Fibroblast of skin of scalp (primary cell): Measurements from ENCODE around the gene RHO. TPM values are rescaled to one million over a fixed set of nuclear protein-coding genes. Genes with fewer than 3 reads are reported as not detected.
"Not testable (repeated sequence)": the region's sequence is repeated elsewhere in the genome, so short reads cannot be mapped to it uniquely, and the experiment has no call there.

Source experiments
- DNase-seq: peaks from one replicate; pipeline ENCODE4 v3.0.0-alpha.2; 2013
- polyA plus RNA-seq, 2 experiments: library from polyadenylated mRNA; unstranded; fragments of 120-200 nt; gene quantifications; one replicate each; pipeline ENCODE4 v1.2.1, GENCODE V29; 2013; ENCODE audit not compliant: insufficient read length in 2 of 2

Gene RHO
- polyA plus RNA-seq (2013, experiment 1 of 2; ENCODE audit: insufficient read length): not detected
- not detected for polyA plus RNA-seq (2013, experiment 2 of 2; ENCODE audit: insufficient read length)

DNA sequence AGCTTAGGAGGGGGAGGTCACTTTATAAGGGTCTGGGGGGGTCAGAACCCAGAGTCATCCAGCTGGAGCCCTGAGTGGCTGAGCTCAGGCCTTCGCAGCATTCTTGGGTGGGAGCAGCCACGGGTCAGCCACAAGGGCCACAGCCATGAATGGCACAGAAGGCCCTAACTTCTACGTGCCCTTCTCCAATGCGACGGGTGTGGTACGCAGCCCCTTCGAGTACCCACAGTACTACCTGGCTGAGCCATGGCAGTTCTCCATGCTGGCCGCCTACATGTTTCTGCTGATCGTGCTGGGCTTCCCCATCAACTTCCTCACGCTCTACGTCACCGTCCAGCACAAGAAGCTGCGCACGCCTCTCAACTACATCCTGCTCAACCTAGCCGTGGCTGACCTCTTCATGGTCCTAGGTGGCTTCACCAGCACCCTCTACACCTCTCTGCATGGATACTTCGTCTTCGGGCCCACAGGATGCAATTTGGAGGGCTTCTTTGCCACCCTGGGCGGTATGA is at the start of gene RHO:
Gene RHO, plus strand, starts transcription at position 51 of the 512 bp plus-strand sequence. Its CDS starts 95 bp downstream, at position 146.
- DNase-seq: no peak

DNA sequence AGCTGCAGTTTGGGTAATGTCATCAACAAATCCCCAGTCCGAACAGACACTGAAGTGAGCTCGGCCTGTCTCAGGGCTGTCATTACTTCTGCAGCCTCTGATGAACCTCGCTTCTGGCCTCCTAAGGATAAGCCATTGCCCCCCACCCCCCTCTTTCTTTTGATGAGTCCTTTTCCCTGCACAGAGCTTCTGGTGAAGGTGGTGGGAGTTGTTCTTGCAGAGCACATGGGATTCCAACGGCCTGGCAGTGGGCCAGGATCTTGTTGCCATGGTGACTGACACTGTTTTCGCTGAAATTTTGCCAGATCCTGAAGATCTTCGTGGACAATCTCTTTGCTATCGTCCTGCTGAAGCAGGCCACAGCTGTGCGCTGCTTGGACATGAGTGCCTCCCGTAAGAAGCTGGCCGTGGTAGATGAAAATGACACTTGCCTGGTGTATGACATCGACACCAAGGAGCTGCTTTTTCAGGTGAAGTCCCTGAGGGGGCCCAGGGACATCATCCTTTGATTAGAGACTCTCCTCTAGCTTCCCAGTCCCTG is 47.1 kb upstream of the RHO start:
- not testable (repeated sequence) for DNase-seq

DNA sequence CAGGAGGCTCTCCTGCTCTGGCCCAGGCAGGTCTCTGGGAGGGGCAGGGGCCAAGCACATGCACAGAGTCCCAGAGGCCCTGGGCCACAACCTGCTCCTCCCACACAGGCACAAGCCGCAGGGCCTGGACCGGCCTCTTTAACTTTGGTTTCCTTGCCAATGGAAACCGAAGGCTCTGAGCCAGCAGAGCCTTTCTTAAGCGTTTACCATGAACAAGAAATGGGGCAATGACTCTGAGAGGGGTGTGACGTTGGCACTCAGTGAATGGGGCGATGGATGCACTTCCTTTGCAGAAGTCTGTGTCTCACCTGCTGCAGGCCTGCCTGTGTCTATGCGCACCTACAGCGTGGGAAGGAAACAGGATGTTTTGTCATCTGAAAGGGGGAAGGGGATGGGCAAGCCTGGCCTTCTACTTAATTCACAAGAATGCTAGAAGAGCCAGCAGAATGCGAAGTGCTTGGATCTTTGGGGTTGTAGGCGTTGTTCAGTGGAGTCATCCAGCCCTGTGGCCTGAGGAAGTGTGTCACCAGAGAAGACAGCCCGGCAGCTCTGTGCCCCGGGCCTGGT is 46.6 kb upstream of the RHO start:
- DNase-seq: no peak

DNA sequence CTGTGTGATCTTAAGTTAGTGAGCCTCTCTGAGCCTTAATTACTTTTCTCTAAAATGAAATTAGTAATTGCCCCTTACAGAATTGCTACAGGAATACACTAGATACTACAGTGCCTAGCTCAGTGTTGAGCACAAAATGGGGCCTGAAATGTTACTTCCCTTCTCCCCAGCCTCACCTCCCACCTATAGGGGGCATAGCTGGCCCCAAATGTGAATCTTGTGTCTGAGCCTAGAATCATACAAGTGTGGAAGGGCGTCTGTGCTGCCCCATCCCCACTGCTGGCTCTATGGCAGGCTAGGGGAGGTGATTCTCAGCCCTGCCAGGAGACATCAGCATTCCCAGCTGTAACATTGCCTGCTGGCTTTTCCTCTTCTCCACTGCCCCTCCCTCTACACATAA is 45.7 kb upstream of the RHO start:
- DNase-seq: peak; percentile 9

DNA sequence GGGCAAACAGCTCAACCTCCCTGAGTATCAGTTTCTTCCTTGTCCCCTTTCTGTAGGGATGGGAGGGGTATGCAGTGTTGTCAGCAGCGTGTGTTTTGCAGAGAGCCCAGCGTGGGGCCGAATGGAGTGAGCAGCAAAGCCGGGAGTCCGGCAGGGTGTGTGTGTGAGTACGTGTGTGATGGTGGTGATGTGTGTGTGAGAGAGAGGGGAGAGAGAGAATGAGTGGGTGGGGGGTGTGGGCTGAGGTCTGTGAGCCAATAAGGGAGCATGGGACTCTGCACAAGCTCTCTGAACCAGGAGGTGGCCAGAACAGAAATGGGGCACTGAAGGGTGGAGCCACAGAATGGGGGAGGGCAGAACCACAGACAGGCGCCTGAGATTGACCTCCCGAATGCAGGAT is 44.6 kb upstream of the RHO start:
- DNase-seq: no peak

DNA sequence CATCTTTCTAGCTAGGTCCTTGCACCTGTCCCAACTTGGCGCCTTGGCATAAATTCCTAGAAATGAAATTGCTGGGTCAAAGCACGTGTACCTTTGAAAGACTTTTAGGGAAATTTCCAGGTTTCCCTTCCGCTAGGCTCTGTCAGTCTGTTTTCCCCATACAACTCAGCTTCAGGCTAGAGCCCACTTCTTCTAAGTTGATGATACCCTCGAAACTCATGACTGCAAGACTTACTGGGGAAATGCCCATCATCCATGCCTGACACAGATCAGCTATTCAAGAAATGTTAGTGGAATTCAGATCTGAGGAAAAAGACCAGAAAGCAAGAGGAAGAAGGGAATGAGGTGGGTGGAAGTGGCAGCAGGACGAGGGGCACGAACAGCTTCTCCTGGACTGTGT is 43.3 kb upstream of the RHO start:
- not testable (repeated sequence) for DNase-seq

DNA sequence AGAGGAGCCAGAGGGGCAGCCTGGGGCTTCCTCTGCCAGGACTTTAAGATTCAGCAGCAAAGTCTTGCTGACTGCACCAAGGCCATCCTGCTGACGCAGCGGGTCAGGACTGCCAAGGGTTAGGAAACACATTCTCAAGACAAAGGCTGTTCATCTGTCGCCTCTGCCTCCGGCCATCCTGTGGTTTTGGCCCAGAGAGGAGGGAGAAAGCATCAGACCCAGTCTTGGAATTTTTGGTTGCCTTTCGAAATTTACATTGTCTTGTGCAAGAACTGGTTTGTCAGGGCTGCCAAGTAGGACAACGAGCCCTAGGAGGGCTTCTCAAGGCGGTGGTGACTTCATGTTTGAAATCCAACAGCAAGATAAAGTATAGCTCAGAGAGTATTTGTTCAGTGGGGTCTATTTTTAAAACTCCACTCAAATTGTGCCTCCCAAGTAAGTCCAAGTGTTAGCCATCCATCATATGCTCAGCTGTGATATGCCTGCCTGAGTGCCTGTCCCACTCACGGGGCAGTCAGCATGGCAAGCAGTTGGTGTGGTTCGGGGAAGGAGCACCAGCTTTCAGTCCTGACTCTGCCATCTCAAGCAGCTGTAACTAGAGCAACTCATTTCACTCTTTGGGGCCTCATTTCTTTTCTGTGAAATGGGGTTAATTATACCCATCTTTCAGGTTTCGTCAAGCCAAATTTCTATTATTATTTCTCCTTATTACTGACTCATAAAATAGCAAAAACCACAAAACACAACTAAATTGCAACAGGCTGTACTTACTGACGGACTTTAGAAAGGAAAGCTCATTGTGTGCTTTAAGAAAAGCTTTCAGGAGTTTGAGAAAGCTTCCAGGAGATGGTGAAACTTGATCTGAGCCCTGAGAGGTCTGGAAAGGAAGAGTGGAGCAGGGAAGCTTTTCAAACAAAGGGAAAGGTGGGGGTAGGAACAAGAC is 42.4 kb upstream of the RHO start:
- DNase-seq: peak; percentile 92

DNA sequence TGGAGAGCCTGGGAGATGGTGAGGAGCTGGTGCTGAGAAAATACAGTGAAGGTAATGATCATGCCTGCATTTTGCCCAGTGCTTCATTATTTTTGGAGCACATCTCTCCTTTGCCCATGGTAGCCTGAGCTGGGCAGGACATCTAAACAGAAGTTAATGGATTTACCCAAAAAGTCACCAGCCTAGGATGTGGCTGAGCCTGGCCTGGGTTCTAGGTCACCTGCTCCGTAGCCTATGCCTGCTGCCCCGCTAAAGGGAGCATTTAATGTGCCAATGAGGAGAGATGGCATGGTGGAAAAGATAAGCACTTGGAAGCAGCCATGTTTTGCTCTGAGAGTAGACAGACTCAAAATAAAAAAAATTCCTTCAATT is 41.8 kb upstream of the RHO start:
- DNase-seq: no peak

DNA sequence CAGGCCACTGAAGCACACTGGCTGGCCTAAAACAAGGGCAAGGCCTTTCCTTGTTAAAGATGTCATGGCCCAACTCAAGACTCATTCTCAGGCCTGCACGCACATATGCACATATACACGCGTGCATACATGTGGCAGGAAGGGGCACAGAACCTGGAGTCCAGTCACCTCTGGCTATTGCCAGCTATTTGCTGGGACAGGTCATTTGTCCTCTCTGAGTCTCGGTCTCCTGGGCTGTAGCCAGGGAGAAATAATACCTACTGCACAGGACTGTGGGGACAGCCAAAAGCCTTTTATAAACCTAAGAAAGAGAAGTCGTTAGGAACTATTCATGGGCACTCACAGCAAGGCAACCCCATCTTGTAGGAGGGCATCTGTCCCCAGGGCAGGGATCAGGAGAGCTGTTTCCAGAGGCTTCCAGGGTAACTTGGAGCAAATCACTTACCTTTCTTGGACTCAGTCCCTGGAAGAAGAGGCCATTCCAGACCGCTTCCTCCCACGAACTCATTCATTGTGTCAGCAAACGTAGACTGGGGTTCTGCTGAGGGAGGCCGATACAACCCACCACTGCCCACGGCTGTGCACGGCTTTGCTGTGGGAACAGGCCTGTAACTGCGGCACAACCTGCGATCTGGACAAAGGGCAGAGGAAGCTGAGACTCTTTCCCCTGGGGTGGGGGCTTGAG is 41.1 kb upstream of the RHO start:
- no peak for DNase-seq

DNA sequence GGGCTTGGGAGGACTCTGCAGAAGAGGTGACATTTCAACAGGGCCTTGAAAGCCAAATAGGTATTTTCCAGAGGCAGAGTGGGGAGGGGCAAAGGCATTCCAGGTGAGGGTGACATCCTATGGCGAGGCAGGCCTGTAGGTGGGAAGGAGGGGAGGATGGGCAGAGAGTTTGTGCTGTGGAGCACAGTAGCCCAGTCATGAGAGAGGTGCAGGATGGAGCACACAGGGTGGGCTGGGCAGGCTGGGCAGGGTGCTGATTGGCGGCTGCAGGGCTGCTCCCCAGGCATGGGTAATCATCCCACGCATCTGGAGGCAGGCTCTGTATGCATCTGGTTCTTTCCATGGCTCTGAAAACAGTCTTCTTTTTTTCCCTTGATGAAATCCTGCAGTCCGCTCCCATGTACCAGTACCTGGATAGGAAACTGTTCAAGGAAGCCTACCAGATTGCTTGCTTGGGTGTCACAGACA is 40.5 kb upstream of the RHO start:
- not testable (repeated sequence) for DNase-seq

DNA sequence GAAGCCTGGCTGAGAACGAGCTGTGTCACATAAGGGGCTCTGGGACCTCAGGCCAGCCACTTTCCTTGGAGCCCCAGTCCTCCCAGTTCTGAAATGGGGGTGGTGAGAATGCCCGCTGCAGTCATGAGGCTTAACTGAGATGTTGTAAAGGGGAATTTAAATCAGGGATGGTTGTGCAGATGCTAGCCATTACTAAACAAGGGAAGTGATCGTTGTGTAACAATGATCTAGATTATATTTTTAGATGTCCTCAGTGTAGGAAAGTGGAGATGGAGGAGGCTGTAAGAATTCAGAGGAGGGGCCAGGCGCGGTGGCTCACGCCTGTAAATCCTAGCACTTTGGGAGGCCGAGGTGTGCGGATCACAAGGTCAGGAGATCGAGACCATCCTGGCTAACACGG is 39.2 kb upstream of the RHO start:
- not testable (repeated sequence) for DNase-seq

DNA sequence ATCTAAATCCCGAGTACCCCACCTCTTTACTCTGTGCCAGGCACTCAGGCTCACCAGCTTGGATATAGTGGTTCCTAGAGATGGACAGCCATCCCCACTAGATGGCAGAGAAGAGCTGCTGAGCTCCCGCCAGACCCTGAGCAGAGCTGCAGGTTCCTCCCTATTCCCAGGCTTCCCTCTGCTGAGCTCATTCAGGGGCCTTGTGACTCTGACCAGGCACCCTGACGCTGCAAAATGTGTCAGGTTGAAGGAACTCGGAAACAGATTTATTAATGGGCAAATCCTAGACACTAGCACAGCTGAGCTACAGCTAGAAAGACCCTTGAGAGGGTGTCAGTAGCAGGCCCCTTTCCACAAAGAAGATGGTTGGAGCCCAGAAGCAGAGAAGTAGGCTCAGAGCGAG is 38.2 kb upstream of the RHO start:
- DNase-seq: peak; percentile 89

DNA sequence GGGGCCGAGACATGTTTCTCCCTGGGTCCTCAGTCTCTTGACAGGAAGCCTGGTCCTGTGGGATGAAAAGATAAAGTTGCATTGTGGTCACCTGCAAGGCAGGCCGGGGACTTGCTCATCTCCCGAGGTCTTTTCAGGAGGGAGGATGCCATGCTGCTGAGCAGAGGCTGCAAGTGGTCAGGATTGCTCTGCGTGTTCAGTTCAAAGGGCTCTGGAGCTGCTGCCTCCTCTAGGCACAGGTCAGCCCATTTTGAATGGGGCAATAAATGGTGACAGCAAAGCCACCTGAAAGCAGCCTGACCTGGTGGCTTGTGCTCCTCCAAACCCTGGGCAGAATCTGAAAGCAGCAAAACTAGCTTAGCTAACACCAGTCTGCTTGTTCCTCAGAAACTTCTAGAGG is 37.4 kb upstream of the RHO start:
- not testable (repeated sequence) for DNase-seq

DNA sequence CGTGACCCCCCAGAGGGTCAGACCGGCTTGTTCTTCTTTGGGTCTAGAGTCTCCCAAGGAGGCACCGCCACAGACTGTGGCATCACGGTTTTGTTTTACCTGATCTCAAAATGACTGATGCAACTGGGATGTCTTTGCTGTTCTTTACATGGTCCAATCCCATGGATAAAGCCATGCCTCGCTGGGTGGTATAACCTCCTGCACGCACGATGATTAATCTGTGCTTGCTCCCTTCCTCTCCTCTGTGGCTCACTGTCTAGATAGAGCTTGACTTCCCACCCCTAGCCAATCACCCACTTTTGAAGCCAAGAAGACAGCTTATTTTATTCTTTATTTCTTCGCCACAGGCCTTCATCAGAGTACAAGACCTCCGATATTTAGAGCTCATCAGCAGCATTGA is 36.6 kb upstream of the RHO start:
- DNase-seq: no peak

DNA sequence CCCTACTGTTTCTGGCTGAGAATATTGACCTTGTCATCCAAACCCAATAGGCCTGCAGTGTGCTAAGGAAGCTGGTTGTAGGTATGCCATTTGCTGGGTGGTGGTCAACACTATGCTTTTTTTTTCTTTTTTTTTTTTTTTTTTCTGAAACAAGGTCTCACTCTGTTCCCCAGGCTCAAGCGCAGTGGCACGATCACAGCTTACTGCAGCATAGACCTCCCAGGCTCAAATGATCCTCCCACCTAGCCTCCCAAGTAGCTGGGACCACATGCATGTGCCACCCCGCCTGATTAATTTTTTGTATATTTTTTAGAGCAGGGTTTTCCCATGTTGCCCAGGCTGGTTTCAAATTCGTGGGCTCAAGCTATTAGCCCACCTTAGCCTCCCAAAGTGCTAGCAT is 35.7 kb upstream of the RHO start:
- no peak for DNase-seq

DNA sequence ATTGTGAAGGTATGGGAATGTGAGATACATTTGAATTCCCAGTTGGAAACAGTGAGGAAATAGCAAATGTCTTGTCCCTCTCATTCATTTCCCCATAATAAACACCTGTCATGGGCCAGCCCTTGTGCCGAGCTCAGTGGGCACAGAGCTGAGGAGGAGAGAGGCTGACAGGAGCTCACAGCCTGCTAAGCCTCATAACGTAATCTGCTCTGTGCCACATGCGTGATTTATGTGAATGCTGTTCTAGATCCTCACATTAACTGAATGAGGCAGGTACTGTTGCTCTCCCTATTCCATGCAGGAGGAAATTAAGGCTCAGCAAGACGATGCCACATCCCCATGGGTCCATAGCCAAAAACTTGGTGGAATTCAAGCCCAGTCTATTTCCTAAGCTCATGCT is 35.2 kb upstream of the RHO start:
- DNase-seq: no peak

DNA sequence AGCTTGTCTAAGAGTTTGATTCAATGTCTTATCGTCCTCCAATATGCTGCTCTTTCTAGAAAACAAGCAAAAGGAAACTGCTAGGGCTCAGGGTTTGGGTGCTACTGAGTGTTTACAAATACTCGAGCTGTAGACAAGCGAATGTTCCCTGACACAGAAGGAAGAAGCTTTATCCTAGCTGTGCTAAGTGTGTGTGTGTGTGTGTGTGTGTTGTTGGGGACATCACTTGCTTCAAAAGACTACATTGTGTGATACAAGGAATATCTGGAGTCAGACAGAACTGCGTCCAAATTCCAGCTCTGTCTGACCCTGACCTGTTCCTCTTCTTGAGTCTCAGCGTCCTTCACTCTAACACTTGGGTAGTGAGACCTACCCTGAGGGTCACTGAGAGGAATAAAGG is 33.9 kb upstream of the RHO start:
- DNase-seq: peak; percentile 8

DNA sequence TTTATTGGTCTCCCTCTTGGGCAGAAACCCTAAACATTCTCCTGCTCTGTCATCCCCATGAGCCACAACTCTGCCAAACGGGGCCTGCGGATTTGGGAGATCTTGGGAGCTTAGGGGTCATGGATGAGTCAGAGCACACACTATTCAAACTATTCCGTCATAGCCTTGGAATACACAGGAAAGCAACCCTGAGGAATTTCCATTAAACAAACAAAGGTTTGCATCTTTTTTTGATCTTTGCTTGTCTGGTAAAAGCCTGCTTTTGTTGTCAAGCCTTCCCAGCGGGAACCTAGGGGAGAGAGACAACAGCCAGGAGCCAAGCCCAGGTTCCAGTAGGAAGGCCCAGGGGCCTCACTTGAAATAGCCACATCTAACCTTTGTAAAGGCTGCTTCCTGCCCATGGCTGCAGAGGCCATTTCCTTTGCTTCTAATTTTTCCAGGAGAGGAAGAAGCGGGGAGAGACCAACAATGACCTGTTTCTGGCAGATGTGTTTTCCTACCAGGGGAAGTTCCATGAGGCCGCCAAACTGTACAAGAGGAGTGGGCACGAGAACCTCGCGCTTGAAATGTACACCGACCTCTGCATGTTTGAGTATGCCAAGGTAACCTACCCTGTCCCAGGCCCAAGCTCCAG is 33.3 kb upstream of the RHO start:
- peak; percentile 68 for DNase-seq

DNA sequence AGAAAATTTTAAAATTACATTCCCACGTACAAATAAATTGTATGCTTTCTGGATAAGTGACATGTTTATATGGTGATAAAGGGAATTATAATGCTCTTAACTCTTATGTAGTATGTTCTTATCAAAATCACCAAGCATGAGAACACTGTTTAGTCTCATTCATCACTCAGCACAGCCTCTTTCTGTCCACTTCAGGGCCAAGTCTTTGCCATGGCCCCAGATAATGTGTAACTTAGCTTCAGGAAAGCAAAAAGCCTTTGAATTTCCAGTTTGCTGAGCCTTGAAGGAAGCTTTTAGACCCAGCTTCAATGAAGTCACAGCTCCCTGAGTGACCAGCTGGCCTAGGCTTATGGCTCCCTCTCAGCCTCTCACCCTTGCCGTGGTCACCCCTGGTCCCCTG is 30.6 kb upstream of the RHO start:
- not testable (repeated sequence) for DNase-seq

DNA sequence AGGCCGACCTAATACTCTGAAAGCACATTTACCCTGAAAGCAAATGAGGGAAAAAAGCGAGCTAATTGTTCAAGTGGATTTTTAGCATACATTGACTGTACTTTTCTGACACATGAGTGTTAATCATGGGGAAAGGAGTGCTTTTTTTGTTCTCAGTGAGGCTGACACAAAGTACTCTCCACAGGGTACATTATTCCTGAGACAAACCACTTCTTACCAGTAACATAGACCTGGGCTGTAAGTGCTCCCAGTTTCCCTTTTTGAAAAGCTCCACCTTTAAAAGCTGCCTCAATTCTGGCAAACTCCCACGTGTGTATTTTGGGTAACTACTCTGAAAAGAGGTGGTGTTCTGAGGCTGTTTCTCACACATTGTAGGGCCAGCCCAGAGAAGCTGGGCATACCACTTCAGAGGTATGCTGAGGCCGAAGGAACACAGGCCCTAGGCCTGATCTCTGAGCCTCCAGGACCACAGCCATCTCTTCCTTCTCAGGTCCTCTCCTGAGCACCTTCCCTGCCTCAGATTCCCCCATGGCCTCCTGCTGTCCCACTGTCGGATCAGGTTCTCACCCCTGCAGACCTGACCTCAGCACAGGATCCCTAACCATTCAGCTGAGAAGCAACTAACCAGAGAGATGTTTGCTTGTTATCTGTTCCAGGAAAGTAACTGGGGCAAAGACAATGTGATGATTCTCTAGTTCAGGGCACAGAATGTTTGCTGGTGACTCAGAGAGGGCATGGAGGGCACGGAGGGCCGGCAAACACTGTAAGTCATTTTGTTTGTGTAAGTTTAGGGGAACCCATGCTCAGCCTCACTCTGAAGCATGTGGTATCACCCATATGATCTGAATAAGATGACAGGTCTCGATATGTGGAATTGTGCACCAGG is 29.6 kb upstream of the RHO start:
- DNase-seq: not testable (repeated sequence)
